Fibroblast of lung (primary cell): ENCODE results near the gene IMMP2L.

Experiments used
- EZH2 ChIP-seq: IDR thresholded peaks from 2 replicates; pipeline ENCODE4 v1.5.1; 2012; ENCODE audit warnings: low read length, control low read depth, mild to moderate bottlenecking; ENCODE audit errors: missing control alignments
- TF ChIP-seq, protein P1 (sequence below), 2 donors: IDR thresholded peaks in 1 of 2; conservative IDR thresholded peaks in 1 of 2; 1 replicate in 1 of 2; 2 replicates in 1 of 2; pipeline ENCODE4 v1.5.1; 2011 to 2012; ENCODE audit warnings: low read length in 2 of 2, control low read depth in 1 of 2, inconsistent platforms in 1 of 2, low read depth in 1 of 2, mild to moderate bottlenecking in 1 of 2

DNA sequence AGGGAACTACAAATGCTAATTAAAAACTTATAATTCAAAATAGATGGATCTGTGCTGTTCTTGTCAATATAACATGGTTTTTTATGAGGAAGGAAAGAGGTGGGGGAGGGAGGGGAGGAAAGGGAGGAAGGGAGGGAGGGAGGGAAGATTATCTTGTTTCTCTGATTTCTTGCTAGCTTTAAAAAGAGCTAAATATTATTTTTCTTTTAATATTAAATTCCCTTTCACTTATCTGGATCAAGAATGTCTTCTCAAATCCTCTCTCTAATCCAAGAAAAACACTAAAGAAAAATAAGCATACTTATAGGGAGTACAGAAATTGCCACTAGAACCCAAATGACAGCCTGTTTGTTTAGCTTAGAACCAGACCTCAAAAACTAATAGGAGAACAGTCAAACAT is 416.2 kb downstream of the IMMP2L start:
- TF ChIP-seq, protein P1, sequence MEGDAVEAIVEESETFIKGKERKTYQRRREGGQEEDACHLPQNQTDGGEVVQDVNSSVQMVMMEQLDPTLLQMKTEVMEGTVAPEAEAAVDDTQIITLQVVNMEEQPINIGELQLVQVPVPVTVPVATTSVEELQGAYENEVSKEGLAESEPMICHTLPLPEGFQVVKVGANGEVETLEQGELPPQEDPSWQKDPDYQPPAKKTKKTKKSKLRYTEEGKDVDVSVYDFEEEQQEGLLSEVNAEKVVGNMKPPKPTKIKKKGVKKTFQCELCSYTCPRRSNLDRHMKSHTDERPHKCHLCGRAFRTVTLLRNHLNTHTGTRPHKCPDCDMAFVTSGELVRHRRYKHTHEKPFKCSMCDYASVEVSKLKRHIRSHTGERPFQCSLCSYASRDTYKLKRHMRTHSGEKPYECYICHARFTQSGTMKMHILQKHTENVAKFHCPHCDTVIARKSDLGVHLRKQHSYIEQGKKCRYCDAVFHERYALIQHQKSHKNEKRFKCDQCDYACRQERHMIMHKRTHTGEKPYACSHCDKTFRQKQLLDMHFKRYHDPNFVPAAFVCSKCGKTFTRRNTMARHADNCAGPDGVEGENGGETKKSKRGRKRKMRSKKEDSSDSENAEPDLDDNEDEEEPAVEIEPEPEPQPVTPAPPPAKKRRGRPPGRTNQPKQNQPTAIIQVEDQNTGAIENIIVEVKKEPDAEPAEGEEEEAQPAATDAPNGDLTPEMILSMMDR (conservative IDR thresholded peaks at IDR 0.05 in 1 of 2, IDR thresholded peaks at IDR 0.05 in 1 of 2; ENCODE audit: low read depth in 1 of 2, low read length in 2 of 2): no peak
- no peak for TF ChIP-seq EZH2
